GM12874 (cell line): ENCODE data around the gene C5orf15.

Experiments
- CTCF ChIP-seq: IDR thresholded peaks from 2 replicates; pipeline ENCODE4 v1.5.1; 2011; ENCODE audit warnings: low read depth, mild to moderate bottlenecking, control low read depth, low read length, moderate library complexity; ENCODE audit not compliant: insufficient read depth

Gene C5orf15

GRCh38 chr5:133968204-133968980 is at the start of gene C5orf15:
TSS of gene C5orf15 (minus strand) at chr5:133968625. CDS start at chr5:133968584, 41 bp downstream.
- no peak for TF ChIP-seq CTCF

GRCh38 chr5:134008266-134008749 is 39.9 kb upstream of the C5orf15 start:
- TF ChIP-seq CTCF = no peak

- TF ChIP-seq CTCF = no peak
Observed at GRCh38 chr5:134007581-134008265, 39.3 kb upstream of the C5orf15 start.

- no peak for TF ChIP-seq CTCF
Observed at GRCh38 chr5:134006115-134006514, 37.7 kb upstream of the C5orf15 start.

GRCh38 chr5:134005417-134006061 is 37.1 kb upstream of the C5orf15 start:
- TF ChIP-seq CTCF = no peak

- no peak for TF ChIP-seq CTCF
Observed at GRCh38 chr5:134004626-134005416, 36.4 kb upstream of the C5orf15 start, which contains the start of gene VDAC1. TSS of gene VDAC1 (minus strand) at chr5:134004975. CDS start at chr5:133993012, 11,963 bp downstream.
